H9 (cell line): ENCODE results near the gene PIP4K2B. TPM values are rescaled to one million over a fixed set of nuclear protein-coding genes. Genes with fewer than 3 reads are reported as not detected.

Experiments
- DNase-seq: peaks from one replicate; pipeline ENCODE4 v3.0.0-alpha.2; 2017
- H2AFZ ChIP-seq: one replicate; pipeline ENCODE4 v1.6.1; 2013; ENCODE audit warnings: mild to moderate bottlenecking, low read length, control low read depth, moderate library complexity
- H2AK5ac ChIP-seq: 2 replicates; pipeline ENCODE4 v1.6.1; 2013; ENCODE audit warnings: low read length, control low read depth, mixed read lengths; ENCODE audit not compliant: insufficient read length
- H2BK120ac ChIP-seq: one replicate; pipeline ENCODE4 v1.6.1; 2013; ENCODE audit warnings: low read depth, mild to moderate bottlenecking, low read length, control low read depth, inconsistent platforms; ENCODE audit not compliant: poor library complexity, severe bottlenecking
- H2BK12ac ChIP-seq: 2 replicates; pipeline ENCODE4 v1.6.1; 2013; ENCODE audit warnings: low read length, control low read depth, mixed read lengths, low read depth; ENCODE audit not compliant: insufficient read length
- H2BK15ac ChIP-seq: 2 replicates; pipeline ENCODE4 v1.6.1; 2013; ENCODE audit warnings: low read depth, low read length, control low read depth
- H2BK20ac ChIP-seq: one replicate; pipeline ENCODE4 v1.6.1; 2013; ENCODE audit warnings: low read depth, mild to moderate bottlenecking, low read length, control low read depth, inconsistent platforms; ENCODE audit not compliant: poor library complexity, severe bottlenecking
- H2BK5ac ChIP-seq: 2 replicates; pipeline ENCODE4 v1.6.1; 2013; ENCODE audit warnings: low read length, control low read depth, mixed read lengths; ENCODE audit not compliant: insufficient read length
- H3K14ac ChIP-seq: 2 replicates; pipeline ENCODE4 v1.6.1; 2013; ENCODE audit warnings: low read length, control low read depth; ENCODE audit not compliant: insufficient read depth
- H3K18ac ChIP-seq: 2 replicates; pipeline ENCODE4 v1.6.1; 2013; ENCODE audit warnings: low read depth, mild to moderate bottlenecking, mixed read lengths, low read length, control low read depth; ENCODE audit not compliant: insufficient read length
- H3K23ac ChIP-seq: 2 replicates; pipeline ENCODE4 v1.6.1; 2013; ENCODE audit warnings: low read length, control low read depth, mixed read lengths, low read depth; ENCODE audit not compliant: insufficient read length
- H3K23me2 ChIP-seq: 2 replicates; pipeline ENCODE4 v1.6.1; 2013; ENCODE audit warnings: low read depth, mild to moderate bottlenecking, mixed read lengths, low read length, control low read depth; ENCODE audit not compliant: insufficient read length, poor library complexity, severe bottlenecking
- H3K27ac ChIP-seq: 2 replicates; pipeline ENCODE4 v1.5.1; 2013; ENCODE audit warnings: low read length, control low read depth, mixed read lengths, low read depth; ENCODE audit not compliant: insufficient read length
- H3K27me3 ChIP-seq: 2 replicates; pipeline ENCODE4 v1.6.1; 2013; ENCODE audit warnings: low read length, control low read depth, inconsistent platforms; ENCODE audit not compliant: insufficient read depth
- H3K4ac ChIP-seq: 2 replicates; pipeline ENCODE4 v1.6.1; 2013; ENCODE audit warnings: low read depth, mild to moderate bottlenecking, control low read depth, inconsistent platforms, low read length, moderate library complexity
- H3K4me1 ChIP-seq: 2 replicates; pipeline ENCODE4 v1.6.1; 2013; ENCODE audit warnings: low read length, control low read depth, inconsistent platforms; ENCODE audit not compliant: insufficient read depth
- H3K4me2 ChIP-seq: 2 replicates; pipeline ENCODE4 v1.6.1; 2013; ENCODE audit warnings: low read length, control low read depth, mixed read lengths; ENCODE audit not compliant: insufficient read length, insufficient read depth
- H3K56ac ChIP-seq: 2 replicates; pipeline ENCODE4 v1.6.1; 2013; ENCODE audit warnings: low read depth, mild to moderate bottlenecking, mixed read lengths, low read length, control low read depth; ENCODE audit not compliant: insufficient read length
- H3K79me1 ChIP-seq: 2 replicates; pipeline ENCODE4 v1.6.1; 2013; ENCODE audit warnings: low read depth, mild to moderate bottlenecking, moderate library complexity, low read length, control low read depth, inconsistent platforms; ENCODE audit not compliant: insufficient read depth, poor library complexity, severe bottlenecking
- H3K79me2 ChIP-seq: 2 replicates; pipeline ENCODE4 v1.6.1; 2013; ENCODE audit warnings: low read length, control low read depth, inconsistent platforms; ENCODE audit not compliant: insufficient read depth
- H3K9ac ChIP-seq: 2 replicates; pipeline ENCODE4 v1.6.1; 2013; ENCODE audit warnings: low read length, control low read depth, mixed read lengths; ENCODE audit not compliant: insufficient read length; ENCODE audit errors: extremely low read depth
- H3K9me3 ChIP-seq: one replicate; pipeline ENCODE4 v1.6.1; 2013; ENCODE audit warnings: low read depth, low read length, inconsistent platforms; ENCODE audit not compliant: control insufficient read depth
- H3T11ph ChIP-seq: one replicate; pipeline ENCODE4 v1.6.1; 2013; ENCODE audit warnings: mild to moderate bottlenecking, low read length, control low read depth, inconsistent platforms
- H4K20me1 ChIP-seq: one replicate; pipeline ENCODE4 v1.6.1; 2013; ENCODE audit not compliant: control insufficient read depth, insufficient read length, insufficient read depth
- H4K5ac ChIP-seq: 2 replicates; pipeline ENCODE4 v1.6.1; 2013; ENCODE audit warnings: low read depth, mild to moderate bottlenecking, mixed read lengths, low read length, control low read depth; ENCODE audit not compliant: insufficient read length
- H4K8ac ChIP-seq: replicated peaks from 2 replicates; pipeline ENCODE4 v1.6.1; 2013; ENCODE audit warnings: low read length, control low read depth, mixed read lengths, low read depth; ENCODE audit not compliant: insufficient read length
- H4K91ac ChIP-seq: 2 replicates; pipeline ENCODE4 v1.6.1; 2013; ENCODE audit warnings: low read depth, mild to moderate bottlenecking, moderate library complexity, mixed read lengths, low read length, control low read depth; ENCODE audit not compliant: insufficient read length
- H3K27ac Mint-ChIP-seq, 3 experiments: 2 replicates in 2 of 3; 3 replicates in 1 of 3; pipeline ENCODE4 v1.8.0; 2020 to 2021; ENCODE audit warnings: mixed read lengths in 3 of 3, mild to moderate bottlenecking in 1 of 3, moderate library complexity in 1 of 3
- H3K27me3 Mint-ChIP-seq: 2 replicates; pipeline ENCODE4 v1.8.0; 2021; ENCODE audit warnings: low read depth, mild to moderate bottlenecking, moderate library complexity, mixed read lengths
- H3K36me3 Mint-ChIP-seq, 3 experiments: 2 replicates in 2 of 3; 3 replicates in 1 of 3; pipeline ENCODE4 v1.8.0; 2020 to 2021; ENCODE audit warnings: low read depth in 3 of 3, mixed read lengths in 3 of 3; ENCODE audit not compliant: insufficient read depth in 1 of 3
- H3K4me1 Mint-ChIP-seq, 2 experiments: 2 replicates each; pipeline ENCODE4 v1.8.0; 2020; ENCODE audit warnings: mixed read lengths in 2 of 2
- H3K4me3 Mint-ChIP-seq, 2 experiments: 2 replicates in 1 of 2; 3 replicates in 1 of 2; pipeline ENCODE4 v1.8.0; 2020 to 2021; ENCODE audit warnings: mild to moderate bottlenecking in 2 of 2, mixed read lengths in 2 of 2, moderate library complexity in 1 of 2
- H3K9me3 Mint-ChIP-seq, 2 experiments: 2 replicates in 1 of 2; 3 replicates in 1 of 2; pipeline ENCODE4 v1.8.0; 2020; ENCODE audit warnings: mild to moderate bottlenecking in 2 of 2, mixed read lengths in 2 of 2, moderate library complexity in 1 of 2
- WGBS: extraction: QIAGEN DNeasy Blood & Tissue Kit; methylation state at CpG from one replicate; pipeline ENCODE4 v1.1.7; 2013; ENCODE audit warnings: missing lambda C conversion rate, low lambda C conversion rate, mixed read lengths; ENCODE audit not compliant: insufficient read length; ENCODE audit errors: extremely low coverage; 5-methylcytosine and 5-hydroxymethylcytosine counted together
- total RNA-seq: library from RNA; stranded (reverse); gene quantifications from 2 replicates; pipeline ENCODE4 v1.2.1, GENCODE V29; 2021
- TF ChIP-seq, protein P1 (sequence below): fragments of 200-600 bp; sonication (generic); conservative IDR thresholded peaks from 3 replicates; pipeline ENCODE4 v1.8.0; 2021; ENCODE audit warnings: antibody characterized with exemption, mild to moderate bottlenecking

The PIP4K2B gene
- total RNA-seq, 1 experiment from 2014 or later = 61.9 TPM

DNA sequence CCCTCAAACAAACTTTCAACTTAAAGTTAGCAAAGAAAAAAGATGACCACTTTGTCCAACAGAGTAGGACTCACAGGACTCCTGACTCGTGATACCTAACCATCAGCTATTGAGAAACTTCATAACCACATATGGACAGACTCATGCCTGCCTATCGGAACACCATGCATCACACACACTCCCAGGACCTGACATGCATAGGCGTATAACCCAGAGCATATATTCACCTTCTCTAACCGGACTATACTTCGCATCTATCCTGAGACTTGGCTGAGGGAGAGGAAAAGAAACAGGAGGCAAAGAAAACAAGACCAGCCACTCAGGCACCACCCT is 2.2 kb downstream of the PIP4K2B start:
- Histone ChIP-seq H3K23me2 (peaks cover 5% of the 10 kb centered on the region), H4K8ac (no peak overlapping the region), H2BK12ac (no peak overlapping the region), H2AFZ (no peak overlapping the region), H3K27ac (no peak overlapping the region), H2AK5ac (no peak overlapping the region), H2BK20ac (no peak overlapping the region), H2BK120ac (no peak overlapping the region), H3K56ac (no peak overlapping the region), H2BK5ac (no peak overlapping the region), H3K18ac (no peak overlapping the region), H4K20me1 (no peaks in the 10 kb centered on the region), H3K79me1 (peaks cover 3% of the 10 kb centered on the region), H3K9ac (no peak overlapping the region), H3K4ac (no peak overlapping the region), H3T11ph (no peak overlapping the region), H4K91ac (no peak overlapping the region), H4K5ac (no peak overlapping the region), H3K23ac (no peak overlapping the region), H3K79me2 (peaks cover 26% of the 10 kb centered on the region; the same call in 1 of the 2 replicates), H3K4me2 (peak overlapping the region; percentile 90), H3K14ac (no peak overlapping the region), H3K4me1 (no peaks in the 10 kb centered on the region; the same call in 1 of the 2 replicates), H2BK15ac (no peak overlapping the region), H3K9me3 (no peaks in the 10 kb centered on the region), H3K27me3 (no peaks in the 10 kb centered on the region)
- no CpG with 5 or more reads among the region's 5 CpGs for WGBS
- Mint-ChIP-seq H3K9me3 (peaks cover 0 to 3% of the 10 kb centered on the region in 2 experiments; a peak in 1 of 5 replicates), H3K36me3 (peaks cover 19 to 50% (median 35%) of the 10 kb centered on the region in 3 experiments), H3K4me3 (peak overlapping the region; percentile 52 to 98; a peak in 4 of 5 replicates), H3K27ac (peak overlapping the region in 1 of 3 experiments; percentile 14; a peak in 1 of 7 replicates), H3K27me3 (no peaks in the 10 kb centered on the region; the same call in 1 of the 2 replicates), H3K4me1 (peaks cover 25 to 28% of the 10 kb centered on the region in 2 experiments)
- DNase-seq = no peak
- TF ChIP-seq, protein P1, sequence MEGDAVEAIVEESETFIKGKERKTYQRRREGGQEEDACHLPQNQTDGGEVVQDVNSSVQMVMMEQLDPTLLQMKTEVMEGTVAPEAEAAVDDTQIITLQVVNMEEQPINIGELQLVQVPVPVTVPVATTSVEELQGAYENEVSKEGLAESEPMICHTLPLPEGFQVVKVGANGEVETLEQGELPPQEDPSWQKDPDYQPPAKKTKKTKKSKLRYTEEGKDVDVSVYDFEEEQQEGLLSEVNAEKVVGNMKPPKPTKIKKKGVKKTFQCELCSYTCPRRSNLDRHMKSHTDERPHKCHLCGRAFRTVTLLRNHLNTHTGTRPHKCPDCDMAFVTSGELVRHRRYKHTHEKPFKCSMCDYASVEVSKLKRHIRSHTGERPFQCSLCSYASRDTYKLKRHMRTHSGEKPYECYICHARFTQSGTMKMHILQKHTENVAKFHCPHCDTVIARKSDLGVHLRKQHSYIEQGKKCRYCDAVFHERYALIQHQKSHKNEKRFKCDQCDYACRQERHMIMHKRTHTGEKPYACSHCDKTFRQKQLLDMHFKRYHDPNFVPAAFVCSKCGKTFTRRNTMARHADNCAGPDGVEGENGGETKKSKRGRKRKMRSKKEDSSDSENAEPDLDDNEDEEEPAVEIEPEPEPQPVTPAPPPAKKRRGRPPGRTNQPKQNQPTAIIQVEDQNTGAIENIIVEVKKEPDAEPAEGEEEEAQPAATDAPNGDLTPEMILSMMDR = no peak
